AG04449 (cell line): ENCODE measurements around the gene ZNF474.

Source experiments
- CTCF ChIA-PET: fragments of 350-600 bp; formaldehyde crosslinking; extraction: SDS; loops from one replicate; lab custom pipeline; 2021; ENCODE audit warnings: antibody characterized with exemption; lab: Yijun Ruan, JAX
- POLR2A ChIA-PET: fragments of 400-600, 350-600 bp; formaldehyde crosslinking; extraction: SDS; loops from one replicate; lab custom pipeline; 2020; ENCODE audit warnings: antibody characterized with exemption, inconsistent platforms; lab: Yijun Ruan, JAX
- DNase-seq: peaks from one replicate; pipeline ENCODE4 v3.0.0-alpha.2; 2010; ENCODE audit warnings: low read depth, low spot score
- H3K4me3 ChIP-seq: 2 replicates; pipeline ENCODE4 v1.5.1; 2011; ENCODE audit warnings: low read depth, mild to moderate bottlenecking, control low read depth, low read length
- CTCF ChIP-seq: IDR thresholded peaks from one replicate; pipeline ENCODE4 v1.5.1; 2011; ENCODE audit warnings: mild to moderate bottlenecking, moderate library complexity, low read length, control low read depth, inconsistent platforms; ENCODE audit not compliant: insufficient read depth; ENCODE audit errors: missing control alignments

The ZNF474 gene

DNA sequence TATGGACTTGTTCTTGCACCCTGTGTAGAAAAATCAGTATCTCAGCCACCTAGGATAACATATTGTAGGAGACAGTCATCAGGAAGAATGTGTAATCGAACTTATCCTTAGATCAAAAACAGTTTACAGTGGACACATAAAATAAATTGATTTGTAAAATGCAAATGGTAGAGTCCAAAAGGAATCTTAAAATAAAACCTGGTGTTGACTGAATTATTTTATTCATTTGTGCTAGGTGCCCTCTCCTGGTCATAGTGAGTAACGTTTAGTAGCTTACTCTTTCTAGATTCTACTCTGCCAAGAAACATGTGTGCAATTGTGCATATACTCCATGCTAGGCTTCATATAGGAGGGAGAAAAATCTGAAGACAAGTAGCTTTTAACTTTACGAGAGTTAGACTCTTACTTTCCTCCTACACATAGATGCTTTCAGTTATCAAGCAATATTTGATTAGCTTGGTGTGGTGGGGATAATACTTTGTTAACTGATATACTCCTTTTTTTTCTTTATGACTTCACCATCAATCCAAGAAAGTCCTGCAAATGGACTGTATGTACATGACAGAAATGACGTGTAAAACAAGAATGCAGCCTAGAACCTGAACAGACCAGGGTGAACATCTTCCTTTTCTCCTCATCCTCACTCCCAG is 27.6 kb upstream of the ZNF474 start:
- POLR2A ChIA-PET = interaction anchor here (0.6 to 1.7 kb wide), 3 partner anchors 24 to 62 kb away, joined by 3 to 8 read pairs (median 3); partner anchors contain the start of gene LOX
- peak; percentile 46 for TF ChIP-seq CTCF
- no peak overlapping the region for H3K4me3 ChIP-seq
- no peak for DNase-seq
- CTCF ChIA-PET = interaction anchor here (0.6 to 4.6 kb wide), 41 partner anchors 9 to 471 kb away, joined by 3 to 58 read pairs (median 5); partner anchors contain the start of genes LOX and SRFBP1

DNA sequence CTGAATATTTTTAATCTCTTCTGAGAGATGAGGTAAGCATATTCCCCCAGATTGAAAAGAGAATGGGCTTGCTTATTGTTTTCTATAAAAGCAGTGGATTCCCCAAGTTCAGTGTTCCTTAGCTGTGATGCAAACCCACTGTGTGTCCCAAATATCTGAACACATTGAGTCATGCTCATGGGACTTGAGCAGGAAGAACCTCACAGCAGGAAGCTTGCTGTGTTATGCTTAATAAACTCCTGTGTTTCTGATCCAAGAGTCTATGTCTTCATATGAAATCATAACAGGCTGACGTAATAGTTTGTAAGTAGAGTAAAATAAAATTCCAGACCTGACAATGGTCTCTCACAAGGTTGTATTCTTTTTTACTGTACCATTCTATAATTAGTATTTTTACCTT is 26.5 kb upstream of the ZNF474 start:
- ChIA-PET POLR2A (interaction anchor here (0.6 kb wide), 1 partner anchor 24 kb away, joined by 3 read pairs; no protein-coding TSS in a partner anchor), CTCF (interaction anchor here (0.7 to 4.6 kb wide), 32 partner anchors 8 to 472 kb away, joined by 3 to 58 read pairs (median 7); partner anchors contain the start of genes LOX, SRFBP1 and ZNF474)
- no peak for DNase-seq
- no peak overlapping the region for H3K4me3 ChIP-seq
- no peak for TF ChIP-seq CTCF

- no peak overlapping the region for H3K4me3 ChIP-seq
- no peak for DNase-seq
- no peak for TF ChIP-seq CTCF
- ChIA-PET POLR2A (no interaction called here), CTCF (interaction anchor here (1.0 to 4.6 kb wide), 2 partner anchors 29 kb away, joined by 3 to 36 read pairs; partner anchors contain the start of gene LOX)
Measured at GRCh38 chr5:122105909-122106308, 23.4 kb upstream of the ZNF474 start.

DNA sequence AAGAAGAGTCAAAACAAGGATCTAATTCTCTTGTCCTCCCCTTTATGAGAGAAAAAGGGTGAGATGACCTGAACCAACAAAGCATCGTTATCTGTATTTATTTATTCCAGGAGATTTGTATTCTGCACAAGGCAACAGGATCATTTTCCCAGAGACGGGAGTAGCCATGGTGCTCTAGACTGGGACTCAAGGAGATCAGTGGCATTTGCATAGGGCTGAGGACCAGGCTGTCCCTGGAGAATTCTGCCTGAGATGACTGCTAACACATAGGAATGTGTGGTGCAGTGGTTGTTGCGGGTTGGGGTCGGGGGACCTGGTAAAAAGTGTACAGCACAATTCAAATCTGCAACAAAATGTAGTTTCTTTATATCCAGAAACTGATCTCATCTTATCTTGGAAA is 22.3 kb upstream of the ZNF474 start:
- TF ChIP-seq CTCF = no peak
- ChIA-PET CTCF (interaction anchor here (1.0 kb wide), 1 partner anchor 31 kb away, joined by 3 read pairs; no protein-coding TSS in a partner anchor), POLR2A (no interaction called here)
- H3K4me3 ChIP-seq = no peak overlapping the region
- DNase-seq = no peak

GRCh38 chr5:122110987-122111386 is 18.4 kb upstream of the ZNF474 start:
- CTCF ChIA-PET = interaction anchor here (1.0 to 4.5 kb wide), 8 partner anchors 8 to 138 kb away, joined by 3 to 39 read pairs (median 8); no protein-coding TSS in a partner anchor
- POLR2A ChIA-PET = interaction anchor here (0.6 to 2.1 kb wide), 2 partner anchors 17 to 34 kb away, joined by 5 to 7 read pairs; no protein-coding TSS in a partner anchor
- no peak for TF ChIP-seq CTCF
- no peak for DNase-seq
- H3K4me3 ChIP-seq = no peak overlapping the region

- no peak for TF ChIP-seq CTCF
- CTCF ChIA-PET = interaction anchor here (1.2 to 4.5 kb wide), 7 partner anchors 8 to 45 kb away, joined by 3 to 39 read pairs (median 8); no protein-coding TSS in a partner anchor
- POLR2A ChIA-PET = interaction anchor here (2.1 kb wide), 1 partner anchor 35 kb away, joined by 7 read pairs; no protein-coding TSS in a partner anchor
- no peak for DNase-seq
- no peak overlapping the region for H3K4me3 ChIP-seq
Measured at GRCh38 chr5:122111460-122111859, 17.9 kb upstream of the ZNF474 start.
